Endothelial cell of umbilical vein (primary cell): ENCODE data around the gene SEPTIN7. TPM values are rescaled to one million over a fixed set of nuclear protein-coding genes. Genes with fewer than 3 reads are reported as not detected.

ENCODE experiments used
- BruUV-seq: library from RNA; stranded (reverse); fragments of 400-500 nt; replicated peaks from 2 replicates; lab custom pipeline; 2021; lab: Mats Ljungman, UMichigan
- CTCF ChIA-PET: fragments of 300-600, 350-600 bp; sonication (Branson Sonifier 250); formaldehyde crosslinking; loops from one replicate; lab custom pipeline; 2021; ENCODE audit warnings: antibody characterized with exemption, inconsistent platforms; lab: Charles Lee
- POLR2A ChIA-PET: fragments of 300-600, 350-600 bp; sonication (Branson Sonifier 250); formaldehyde crosslinking; loops from one replicate; lab custom pipeline; 2021; ENCODE audit warnings: antibody characterized with exemption, inconsistent platforms; lab: Charles Lee
- DNase-seq: peaks from one replicate; pipeline ENCODE4 v3.0.0-alpha.2; 2011; ENCODE audit warnings: low read depth, low spot score
- FAIRE-seq: peaks from 2 replicates; lab custom pipeline; 2011; peaks lifted over from hg19 to GRCh38; lab: Jason Lieb, UNC
- H2AFZ ChIP-seq: 2 replicates; pipeline ENCODE4 v1.6.0; 2012; ENCODE audit warnings: low read depth, low read length, control low read depth, inconsistent platforms
- H3K27ac ChIP-seq: 2 replicates; pipeline ENCODE4 v1.5.1; 2011; ENCODE audit warnings: low read depth, mild to moderate bottlenecking, control low read depth, low read length, moderate library complexity; ENCODE audit not compliant: insufficient read depth
- H3K27me3 ChIP-seq, 2 experiments: 2 replicates each; pipeline versions ENCODE4 v1.6.0 to v1.6.1; 2011; ENCODE audit warnings: low read length in 2 of 2, mixed read lengths in 1 of 2; ENCODE audit not compliant: control insufficient read depth in 2 of 2, insufficient read depth in 2 of 2
- H3K36me3 ChIP-seq, 2 experiments: 2 replicates in 1 of 2; 3 replicates in 1 of 2; pipeline ENCODE4 v1.5.1; 2011; ENCODE audit warnings: low read length in 2 of 2, mild to moderate bottlenecking in 1 of 2, moderate library complexity in 1 of 2; ENCODE audit not compliant: control insufficient read depth in 2 of 2, insufficient read depth in 2 of 2; ENCODE audit errors: extremely low read depth in 1 of 2
- H3K4me1 ChIP-seq: 3 replicates; pipeline ENCODE4 v1.5.1; 2011; ENCODE audit warnings: mild to moderate bottlenecking, low read length; ENCODE audit not compliant: control insufficient read depth, insufficient read depth; ENCODE audit errors: extremely low read depth
- H3K4me2 ChIP-seq: 2 replicates; pipeline ENCODE4 v1.6.1; 2011; ENCODE audit warnings: low read length, control low read depth, mixed read lengths; ENCODE audit not compliant: insufficient read depth
- H3K4me3 ChIP-seq, 3 experiments: fragments of 200-600 bp in 1 of 3; sonication (generic), shearing (Covaris generic) in 1 of 3; replicated peaks in 1 of 3; 2 replicates each; pipeline ENCODE4 v1.5.1; 2011 to 2016; ENCODE audit warnings: control low read depth in 3 of 3, low read length in 3 of 3, mild to moderate bottlenecking in 2 of 3, inconsistent platforms in 1 of 3, low read depth in 1 of 3, moderate library complexity in 1 of 3; ENCODE audit not compliant: insufficient read depth in 1 of 3
- H3K79me2 ChIP-seq: 2 replicates; pipeline ENCODE4 v1.6.0; 2012; ENCODE audit warnings: low read length, inconsistent platforms; ENCODE audit not compliant: control insufficient read depth, insufficient read depth
- H3K9ac ChIP-seq: replicated peaks from 2 replicates; pipeline ENCODE3; 2011; ENCODE audit warnings: low read length, control low read depth; ENCODE audit not compliant: insufficient read depth; ENCODE audit errors: extremely low read depth
- H3K9me1 ChIP-seq: replicated peaks from 3 replicates; pipeline ENCODE4 v1.6.0; 2011; ENCODE audit warnings: mild to moderate bottlenecking, low read length; ENCODE audit not compliant: control insufficient read depth, insufficient read depth; ENCODE audit errors: extremely low read depth
- H3K9me3 ChIP-seq: replicated peaks from 2 replicates; pipeline ENCODE4 v1.5.1; 2012; ENCODE audit warnings: low read length, inconsistent platforms; ENCODE audit not compliant: control insufficient read depth, insufficient read depth
- H4K20me1 ChIP-seq: replicated peaks from 2 replicates; pipeline ENCODE3; 2011; ENCODE audit warnings: mild to moderate bottlenecking, low read length; ENCODE audit not compliant: control insufficient read depth, insufficient read depth; ENCODE audit errors: extremely low read depth
- EZH2 ChIP-seq: IDR thresholded peaks from 2 replicates; pipeline ENCODE4 v1.6.1; 2012; ENCODE audit warnings: borderline replicate concordance, low read depth, mild to moderate bottlenecking, moderate library complexity, low read length, inconsistent platforms; ENCODE audit not compliant: severe bottlenecking
- FOS ChIP-seq: IDR thresholded peaks from 2 replicates; pipeline ENCODE4 v1.6.1; 2011; ENCODE audit warnings: mild to moderate bottlenecking, low read length, moderate library complexity, borderline replicate concordance; ENCODE audit not compliant: insufficient read depth
- GATA2 ChIP-seq: IDR thresholded peaks from 2 replicates; pipeline ENCODE4 v1.7.0; 2011; ENCODE audit warnings: low read depth, mild to moderate bottlenecking, moderate library complexity, mixed read lengths, low read length; ENCODE audit not compliant: insufficient read length, insufficient read depth
- JUN ChIP-seq: IDR thresholded peaks from 2 replicates; pipeline ENCODE4 v1.6.1; 2011; ENCODE audit warnings: borderline replicate concordance, low read depth; ENCODE audit not compliant: insufficient read length, insufficient read depth
- MYC ChIP-seq: IDR thresholded peaks from one replicate; pipeline ENCODE4 v1.6.1; 2011; ENCODE audit warnings: mild to moderate bottlenecking, low read depth, low read length
- POLR2A ChIP-seq: IDR thresholded peaks from 2 replicates; pipeline ENCODE4 v1.6.1; 2012; ENCODE audit warnings: low read depth, mild to moderate bottlenecking, control low read depth, low read length
- POLR2AphosphoS5 ChIP-seq: IDR thresholded peaks from 2 replicates; pipeline ENCODE4 v1.6.1; 2012; ENCODE audit warnings: low read depth, mild to moderate bottlenecking, control low read depth, low read length, moderate library complexity; ENCODE audit not compliant: insufficient read depth
- dilution Hi-C: fragments of 300-500 bp; cut with MboI; formaldehyde crosslinking; loops from one replicate; pipeline ENCODE4 v1.15.0; 2019; ENCODE audit warnings: low sequenced_read_pairs; ENCODE audit not compliant: extremely low pct_ligation_motif_present
- intact Hi-C: fragments of 100-400 bp; cut with micrococcal nuclease; formaldehyde crosslinking; loops from one replicate; pipeline ENCODE4 v1.10.0; 2022
- polyA plus RNA-seq, 4 experiments: library from polyadenylated mRNA; depleted of rRNA in 3 of 4; stranded (reverse) in 3 of 4; unstranded in 1 of 4; fragments of >200 nt; gene quantifications; 2 replicates each; pipeline versions ENCODE4 v1.2.1 to v1.2.3, GENCODE V29; 2011 to 2012; ENCODE audit warnings: missing spikeins in 1 of 4
- total RNA-seq: library from RNA; stranded (reverse); gene quantifications from 2 replicates; pipeline ENCODE4 v1.2.3, GENCODE V29; 2021
- TF ChIP-seq, protein P1 (sequence below): IDR thresholded peaks from 2 replicates; pipeline ENCODE4 v1.6.1; 2011; ENCODE audit not compliant: insufficient read depth, insufficient read length
- TF ChIP-seq, protein P2 (sequence below), 2 donors: IDR thresholded peaks; 1 replicate in 1 of 2; 2 replicates in 1 of 2; pipeline ENCODE4 v1.5.1; 2011; ENCODE audit warnings: low read length in 2 of 2, mild to moderate bottlenecking in 2 of 2, moderate library complexity in 2 of 2, control low read depth in 1 of 2, inconsistent platforms in 1 of 2, low read depth in 1 of 2; ENCODE audit not compliant: insufficient read depth in 1 of 2; ENCODE audit errors: extremely low read depth in 1 of 2

SEPTIN7 gene
- total and polyA plus RNA-seq, 2 donors (not counting 3 experiments of a cell fraction or from before 2014, with no cell fraction given), result 73.6 to 228 TPM

DNA sequence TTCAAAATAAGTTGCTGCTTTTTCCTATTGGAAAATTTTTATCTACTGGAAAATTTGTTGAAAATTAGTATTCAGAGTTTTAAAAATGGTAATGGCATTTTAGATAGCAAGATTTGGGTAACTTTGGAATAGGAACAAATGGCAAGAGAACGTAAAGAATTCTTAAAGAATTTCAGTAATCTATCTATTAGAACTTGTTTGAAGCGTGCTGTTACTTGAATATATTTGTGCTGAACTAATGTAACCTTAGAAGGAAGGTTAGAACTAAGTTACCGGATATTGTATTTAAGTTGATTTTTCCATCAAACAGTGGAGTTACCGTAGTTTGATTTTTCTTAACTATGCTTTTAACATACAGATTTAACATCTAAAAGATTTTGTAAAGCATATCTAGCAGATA lies 25.9 kb downstream of the SEPTIN7 start:
- no peaks in the 10 kb centered on the region for H3K9me1 ChIP-seq
- peaks cover 19% of the 10 kb centered on the region for H3K4me1 ChIP-seq
- no peak for TF ChIP-seq GATA2
- TF ChIP-seq MYC, result no peak
- TF ChIP-seq EZH2, result no peak
- TF ChIP-seq POLR2A, result no peak
- no peak for TF ChIP-seq FOS
- no peak for TF ChIP-seq JUN
- TF ChIP-seq, protein P1, sequence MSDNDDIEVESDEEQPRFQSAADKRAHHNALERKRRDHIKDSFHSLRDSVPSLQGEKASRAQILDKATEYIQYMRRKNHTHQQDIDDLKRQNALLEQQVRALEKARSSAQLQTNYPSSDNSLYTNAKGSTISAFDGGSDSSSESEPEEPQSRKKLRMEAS, result no peak
- no peak for TF ChIP-seq POLR2AphosphoS5
- TF ChIP-seq, protein P2, sequence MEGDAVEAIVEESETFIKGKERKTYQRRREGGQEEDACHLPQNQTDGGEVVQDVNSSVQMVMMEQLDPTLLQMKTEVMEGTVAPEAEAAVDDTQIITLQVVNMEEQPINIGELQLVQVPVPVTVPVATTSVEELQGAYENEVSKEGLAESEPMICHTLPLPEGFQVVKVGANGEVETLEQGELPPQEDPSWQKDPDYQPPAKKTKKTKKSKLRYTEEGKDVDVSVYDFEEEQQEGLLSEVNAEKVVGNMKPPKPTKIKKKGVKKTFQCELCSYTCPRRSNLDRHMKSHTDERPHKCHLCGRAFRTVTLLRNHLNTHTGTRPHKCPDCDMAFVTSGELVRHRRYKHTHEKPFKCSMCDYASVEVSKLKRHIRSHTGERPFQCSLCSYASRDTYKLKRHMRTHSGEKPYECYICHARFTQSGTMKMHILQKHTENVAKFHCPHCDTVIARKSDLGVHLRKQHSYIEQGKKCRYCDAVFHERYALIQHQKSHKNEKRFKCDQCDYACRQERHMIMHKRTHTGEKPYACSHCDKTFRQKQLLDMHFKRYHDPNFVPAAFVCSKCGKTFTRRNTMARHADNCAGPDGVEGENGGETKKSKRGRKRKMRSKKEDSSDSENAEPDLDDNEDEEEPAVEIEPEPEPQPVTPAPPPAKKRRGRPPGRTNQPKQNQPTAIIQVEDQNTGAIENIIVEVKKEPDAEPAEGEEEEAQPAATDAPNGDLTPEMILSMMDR (IDR thresholded peaks at IDR 0.05; ENCODE audit: extremely low read depth in 1 of 2, insufficient read depth in 1 of 2, low read depth in 1 of 2, low read length in 2 of 2), result no peak
- H3K27ac ChIP-seq, result no peak overlapping the region
- no TSS peak for BruUV-seq
- H3K79me2 ChIP-seq, result peaks cover 100% of the 10 kb centered on the region
- no peak overlapping the region for H3K4me2 ChIP-seq
- intact Hi-C loops, result no loop called here
- H3K4me3 ChIP-seq, result no peak overlapping the region
- DNase-seq (no peak), FAIRE-seq (no peak)
- peaks cover 31% of the 10 kb centered on the region for H4K20me1 ChIP-seq
- no peaks in the 10 kb centered on the region for H3K27me3 ChIP-seq
- ChIA-PET POLR2A (no interaction called here), CTCF (no interaction called here)
- no peak overlapping the region for H2AFZ ChIP-seq
- dilution Hi-C loops, result no loop called here
- H3K9me3 ChIP-seq, result no peaks in the 10 kb centered on the region
- H3K36me3 ChIP-seq, result peaks cover 0 to under 1% of the 10 kb centered on the region in 2 experiments
- no peak overlapping the region for H3K9ac ChIP-seq
